GM23248 (cell line): ENCODE measurements around the gene CHCHD1. TPM values are rescaled to one million over a fixed set of nuclear protein-coding genes. Genes with fewer than 3 reads are reported as not detected.
A peak's percentile ranks its signal among the peaks of the same experiment; 100 is the strongest.

Experiments
- DNase-seq: peaks from one replicate; pipeline ENCODE4 v3.0.0-alpha.2; 2015
- H2AFZ ChIP-seq: fragments of 200-600 bp; sonication (generic); 2 replicates; pipeline ENCODE4 v1.6.1; 2016; ENCODE audit warnings: antibody characterized with exemption
- H3F3A ChIP-seq: fragments of 200-600 bp; sonication (generic); 2 replicates; pipeline ENCODE4 v1.6.1; 2016; ENCODE audit warnings: mild to moderate bottlenecking, antibody characterized with exemption, mixed run types; ENCODE audit not compliant: insufficient read depth
- H3K27ac ChIP-seq: fragments of 200-600 bp; sonication (generic); 2 replicates; pipeline ENCODE4 v1.5.1; 2016; ENCODE audit warnings: mild to moderate bottlenecking
- H3K27me3 ChIP-seq: fragments of 200-600 bp; sonication (generic); replicated peaks from 2 replicates; pipeline ENCODE4 v1.6.1; 2016; ENCODE audit warnings: mild to moderate bottlenecking; ENCODE audit not compliant: insufficient read depth
- H3K36me3 ChIP-seq: fragments of 200-600 bp; sonication (generic); 2 replicates; pipeline ENCODE4 v1.6.1; 2016; ENCODE audit warnings: low read depth, mild to moderate bottlenecking
- H3K4me1 ChIP-seq: fragments of 200-600 bp; sonication (generic); 2 replicates; pipeline ENCODE4 v1.6.1; 2016; ENCODE audit warnings: mild to moderate bottlenecking; ENCODE audit not compliant: insufficient read depth
- H3K4me2 ChIP-seq: fragments of 200-600 bp; sonication (generic); one replicate; pipeline ENCODE4 v1.6.1; 2016; ENCODE audit warnings: mild to moderate bottlenecking; ENCODE audit not compliant: unreplicated experiment
- H3K4me3 ChIP-seq: fragments of 200-600 bp; sonication (generic); 2 replicates; pipeline ENCODE4 v1.5.1; 2016; ENCODE audit warnings: mild to moderate bottlenecking
- H3K79me2 ChIP-seq: fragments of 200-600 bp; sonication (generic); 2 replicates; pipeline ENCODE4 v1.6.1; 2016; ENCODE audit warnings: mild to moderate bottlenecking; ENCODE audit not compliant: insufficient read depth
- H3K9ac ChIP-seq: fragments of 200-600 bp; sonication (generic); 2 replicates; pipeline ENCODE4 v1.6.1; 2016; ENCODE audit warnings: mild to moderate bottlenecking
- H3K9me2 ChIP-seq: fragments of 200-600 bp; sonication (generic); 2 replicates; pipeline ENCODE4 v1.6.1; 2016; ENCODE audit warnings: mixed run types, mild to moderate bottlenecking, moderate library complexity; ENCODE audit not compliant: insufficient read depth
- H3K9me3 ChIP-seq: fragments of 200-600 bp; sonication (generic); one replicate; pipeline ENCODE4 v1.6.1; 2017; ENCODE audit warnings: low read depth
- H4K20me1 ChIP-seq: fragments of 200-600 bp; sonication (generic); 2 replicates; pipeline ENCODE4 v1.6.0; 2016; ENCODE audit not compliant: insufficient read depth
- EZH2 ChIP-seq: fragments of 200-600 bp; sonication (generic); IDR thresholded peaks from 2 replicates; pipeline ENCODE4 v1.6.1; 2018; ENCODE audit warnings: antibody characterized with exemption, mild to moderate bottlenecking; ENCODE audit not compliant: insufficient read depth, poor library complexity, severe bottlenecking
- EZH2phosphoT487 ChIP-seq: fragments of 200-600 bp; sonication (generic); IDR thresholded peaks from 2 replicates; pipeline ENCODE4 v1.6.1; 2018; ENCODE audit warnings: antibody characterized with exemption, moderate library complexity, mild to moderate bottlenecking, low read depth; ENCODE audit not compliant: insufficient read depth
- WGBS, 2 experiments: methylation state at CpG; one replicate each; pipeline ENCODE4 v1.1.6; 2015 to 2017; ENCODE audit warnings: low lambda C conversion rate in 2 of 2, low coverage in 1 of 2; ENCODE audit errors: missing lambda C conversion rate in 2 of 2; 5-methylcytosine and 5-hydroxymethylcytosine counted together
- in situ Hi-C: fragments of 300-500 bp; cut with MboI; formaldehyde crosslinking; loops from 2 replicates; pipeline ENCODE4 v1.15.0; 2020
- polyA plus RNA-seq: library from polyadenylated mRNA; unstranded; fragments of >200 nt; fragmentation: Nextera tagmentation; extraction: Ambion mirVana; gene quantifications from 2 replicates; pipeline ENCODE4 v1.2.1, GENCODE V29; 2016
- total RNA-seq: library from RNA; depleted of rRNA; stranded (reverse); fragments of >200 nt; shearing (Covaris generic); gene quantifications from 2 replicates; pipeline ENCODE4 v1.2.3, GENCODE V29; 2014

CHCHD1 gene
- total and polyA plus RNA-seq, 2 experiments from 2014 or later = 23.1 to 73.0 TPM

DNA sequence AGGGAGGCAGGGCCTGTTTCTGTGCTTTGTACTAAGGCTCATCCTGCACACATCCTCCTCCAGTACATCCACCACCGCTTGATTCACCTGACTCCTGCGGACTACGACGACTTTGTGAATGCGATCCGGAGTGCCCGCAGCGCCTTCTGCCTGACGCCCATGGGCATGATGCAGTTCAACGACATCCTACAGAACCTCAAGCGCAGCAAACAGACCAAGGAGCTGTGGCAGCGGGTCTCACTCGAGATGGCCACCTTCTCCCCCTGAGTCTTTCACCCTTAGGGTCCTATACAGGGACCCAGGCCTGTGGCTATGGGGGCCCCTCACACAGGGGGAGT, 19.4 kb downstream of the CHCHD1 start:
- peaks cover 30% of the 10 kb centered on the region for H3F3A ChIP-seq

DNA sequence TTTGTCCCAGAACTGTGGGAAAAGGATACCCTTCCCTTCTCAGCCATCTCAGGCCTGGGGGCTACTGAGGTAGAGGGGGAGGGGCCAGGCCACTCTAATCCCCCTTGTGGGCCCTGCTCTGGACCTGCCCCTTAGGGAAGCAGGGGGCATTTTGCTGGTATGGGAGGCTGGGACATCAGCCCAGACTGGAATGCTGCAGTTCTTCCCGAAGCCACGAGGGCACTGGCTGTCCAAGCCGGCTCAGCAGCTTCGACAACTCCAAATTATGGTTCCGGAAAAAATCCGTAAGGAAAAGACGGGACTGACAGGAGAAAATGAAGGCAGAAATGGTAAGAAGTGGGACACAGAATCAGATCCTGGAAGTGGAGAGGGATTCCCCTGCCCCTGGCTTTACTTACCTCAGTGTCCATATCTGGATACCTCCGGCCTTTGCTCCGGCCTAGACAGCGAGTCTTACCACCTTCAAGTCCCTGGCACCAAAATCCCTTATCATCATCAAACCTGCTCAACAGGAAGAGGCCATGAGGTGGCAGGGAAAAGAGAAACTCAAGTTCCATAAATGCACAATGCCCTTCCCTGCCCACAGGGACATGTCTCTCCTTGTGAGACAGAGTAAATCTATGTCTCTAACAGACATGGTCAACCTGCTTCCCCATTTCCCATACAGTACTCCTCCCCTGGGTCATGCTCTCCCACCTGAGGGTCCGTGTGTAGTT, 20.6 kb downstream of the CHCHD1 start:
- Histone ChIP-seq H3K27ac (no peak overlapping the region), H3F3A (peaks cover 27% of the 10 kb centered on the region), H3K4me3 (no peak overlapping the region), H3K79me2 (peaks cover 10% of the 10 kb centered on the region), H3K9ac (no peak overlapping the region), H3K36me3 (peaks cover 50% of the 10 kb centered on the region), H3K4me2 (no peak overlapping the region), H3K9me2 (no peaks in the 10 kb centered on the region), H3K27me3 (no peaks in the 10 kb centered on the region), H4K20me1 (no peaks in the 10 kb centered on the region), H2AFZ (no peak overlapping the region), H3K9me3 (no peaks in the 10 kb centered on the region), H3K4me1 (no peaks in the 10 kb centered on the region)
- WGBS, 2 experiments = 63 to 75% methylated on average over 11 of the region's 11 CpGs
- TF ChIP-seq EZH2phosphoT487 = no peak
- TF ChIP-seq EZH2 = no peak
- in situ Hi-C loops = no loop called here
- peak; percentile 45 for DNase-seq

More for the DNA sequence above, 19.4 kb downstream of the CHCHD1 start:
- Histone ChIP-seq H3K9me2 (no peaks in the 10 kb centered on the region), H3K4me2 (no peak overlapping the region), H3K4me3 (no peak overlapping the region), H2AFZ (no peak overlapping the region), H3K9me3 (no peaks in the 10 kb centered on the region), H3K4me1 (no peaks in the 10 kb centered on the region), H4K20me1 (no peaks in the 10 kb centered on the region), H3K27ac (no peak overlapping the region), H3K36me3 (peaks cover 40% of the 10 kb centered on the region), H3K27me3 (no peaks in the 10 kb centered on the region), H3K79me2 (no peaks in the 10 kb centered on the region), H3K9ac (no peak overlapping the region)
- in situ Hi-C loops = no loop called here
- 84 to 86% methylated on average over 13 of the region's 13 CpGs for WGBS, 2 experiments
- TF ChIP-seq EZH2 (no peak), EZH2phosphoT487 (no peak)
- no peak for DNase-seq

DNA sequence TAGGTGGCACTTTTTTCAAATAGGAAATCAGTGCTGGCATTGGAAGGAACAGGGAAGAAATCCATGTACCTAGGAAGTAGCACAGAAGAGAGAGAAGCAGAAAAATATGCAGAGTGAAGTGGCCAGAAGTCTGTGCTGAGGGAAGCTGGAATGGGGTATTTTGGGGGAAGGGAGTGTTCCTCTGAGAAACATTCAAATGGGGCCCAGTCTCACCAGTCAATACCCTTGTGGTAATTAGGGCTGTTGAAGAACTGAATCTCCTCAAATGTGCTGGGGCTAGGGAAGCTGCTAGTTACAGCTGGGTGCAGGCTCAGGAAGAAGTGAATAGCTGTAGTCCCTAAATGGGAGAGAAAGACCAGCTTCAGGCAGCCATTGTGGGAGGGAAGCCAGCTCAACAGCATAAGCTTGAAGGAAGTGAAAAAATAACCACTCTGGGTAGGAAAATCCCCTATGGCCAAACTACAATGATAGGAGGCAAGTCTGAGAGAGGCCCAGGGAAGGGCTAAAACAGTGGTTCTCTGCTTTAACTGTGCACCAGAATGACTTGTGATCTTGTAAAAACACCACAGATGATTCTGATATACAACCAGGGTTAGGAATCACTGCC, 21.9 kb downstream of the CHCHD1 start:
- H3K9ac ChIP-seq = no peak overlapping the region
- TF ChIP-seq EZH2 (no peak), EZH2phosphoT487 (no peak)
- no peak for DNase-seq
- no peak overlapping the region for H3K27ac ChIP-seq
- H3K4me1 ChIP-seq = no peaks in the 10 kb centered on the region
- no peaks in the 10 kb centered on the region for H3K9me3 ChIP-seq
- H3K4me2 ChIP-seq = no peak overlapping the region
- no peaks in the 10 kb centered on the region for H3K9me2 ChIP-seq
- H3F3A ChIP-seq = peaks cover 20% of the 10 kb centered on the region
- peaks cover 23% of the 10 kb centered on the region for H3K79me2 ChIP-seq
- no peak overlapping the region for H2AFZ ChIP-seq
- H3K36me3 ChIP-seq = peaks cover 51% of the 10 kb centered on the region
- H3K27me3 ChIP-seq = no peaks in the 10 kb centered on the region
- no peaks in the 10 kb centered on the region for H4K20me1 ChIP-seq
- no peak overlapping the region for H3K4me3 ChIP-seq
- in situ Hi-C loops = no loop called here

DNA sequence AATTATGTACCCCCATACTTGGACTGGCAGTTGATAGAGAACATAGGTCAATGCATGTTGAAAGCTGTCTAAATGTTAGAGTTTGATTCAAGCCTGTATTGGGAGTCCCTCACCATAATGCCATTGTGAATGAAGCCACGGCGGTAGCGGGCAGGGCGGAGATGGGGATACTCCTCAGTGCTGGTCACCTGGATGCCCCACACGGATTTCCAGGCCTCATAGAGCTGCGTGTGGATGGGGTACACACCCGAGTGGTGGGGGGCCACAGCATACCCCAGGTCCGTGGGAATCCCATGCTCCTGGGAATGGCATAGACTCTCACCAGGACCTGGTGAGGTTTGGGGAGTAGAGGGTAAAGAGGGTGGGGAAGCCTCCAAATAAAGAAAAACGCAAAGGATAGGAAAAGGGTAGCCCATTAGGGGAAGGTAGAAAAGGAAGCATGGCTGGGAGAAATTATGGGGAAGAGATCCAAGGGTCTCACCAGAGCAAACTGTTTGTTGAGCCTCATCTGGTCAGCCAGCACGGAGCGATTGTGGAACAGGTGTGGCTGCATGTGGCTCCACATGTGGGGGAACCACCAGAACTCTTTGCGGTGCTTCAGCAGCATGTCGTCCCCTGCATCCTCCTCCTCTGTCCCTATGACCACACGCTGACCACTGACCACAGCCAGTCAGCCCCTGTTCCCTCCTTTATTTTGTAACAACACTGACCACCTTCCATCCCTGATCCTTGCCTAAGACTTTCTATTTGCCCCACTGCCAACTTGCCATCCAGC, 24.5 kb downstream of the CHCHD1 start:
- Histone ChIP-seq H3K4me2 (no peak overlapping the region), H3K9me2 (no peaks in the 10 kb centered on the region), H3F3A (peaks cover 18% of the 10 kb centered on the region; the same call in 1 of the 2 replicates), H3K9me3 (no peaks in the 10 kb centered on the region), H2AFZ (no peak overlapping the region), H3K36me3 (peaks cover 47% of the 10 kb centered on the region), H4K20me1 (no peaks in the 10 kb centered on the region), H3K27me3 (no peaks in the 10 kb centered on the region), H3K4me1 (peaks cover 13% of the 10 kb centered on the region), H3K9ac (no peak overlapping the region), H3K79me2 (peaks cover 40% of the 10 kb centered on the region), H3K27ac (no peak overlapping the region), H3K4me3 (no peak overlapping the region)
- WGBS, 2 experiments = 86 to 87% methylated on average over 14 of the region's 14 CpGs
- no peak for DNase-seq
- in situ Hi-C loops = no loop called here
- TF ChIP-seq EZH2phosphoT487 (no peak), EZH2 (no peak)
